Naive thymus-derived CD8-positive, alpha-beta T cell (primary cell): ENCODE measurements around the gene SLIT1. TPM values are rescaled to one million over a fixed set of nuclear protein-coding genes. Genes with fewer than 3 reads are reported as not detected.

Experiments
- ATAC-seq, 2 donors: fragments of 150-1000 bp; cut with Tn5 transposase in 1 of 2; sonication (Bioruptor Pico), chemical (Tn5 transposase) in 1 of 2; 1 replicate in 1 of 2; 2 replicates in 1 of 2; pipeline ENCODE4 v1.10.0; 2021; ENCODE audit warnings: mild to moderate bottlenecking in 2 of 2, moderate library complexity in 2 of 2
- POLR2A ChIA-PET: fragments of 350-600 bp; sonication (Branson Sonifier 250); formaldehyde crosslinking; loops from one replicate; lab custom pipeline; 2021; ENCODE audit warnings: antibody characterized with exemption; lab: Charles Lee
- DNase-seq, 10 donors: peaks; one replicate each; pipeline versions ENCODE4 v3.0.0 to v3.0.0-alpha.2; 2020 to 2022
- H3K27ac Mint-ChIP-seq, 10 donors: one replicate each; pipeline ENCODE4 v1.8.0; 2020 to 2022; ENCODE audit warnings: mild to moderate bottlenecking in 10 of 10, mixed read lengths in 10 of 10, moderate library complexity in 4 of 10, inconsistent platforms in 1 of 10
- H3K27me3 Mint-ChIP-seq, 5 donors: one replicate each; pipeline ENCODE4 v1.8.0; 2021 to 2022; ENCODE audit warnings: mixed read lengths in 5 of 5
- H3K36me3 Mint-ChIP-seq, 3 donors: one replicate each; pipeline ENCODE4 v1.8.0; 2020 to 2022; ENCODE audit warnings: mixed read lengths in 3 of 3, mild to moderate bottlenecking in 2 of 3, inconsistent platforms in 1 of 3
- H3K4me1 Mint-ChIP-seq, 4 donors: one replicate each; pipeline ENCODE4 v1.8.0; 2021 to 2022; ENCODE audit warnings: mixed read lengths in 4 of 4
- H3K4me3 Mint-ChIP-seq, 10 donors: one replicate each; pipeline ENCODE4 v1.8.0; 2020 to 2022; ENCODE audit warnings: mild to moderate bottlenecking in 10 of 10, mixed read lengths in 10 of 10, moderate library complexity in 6 of 10, inconsistent platforms in 1 of 10
- H3K9me3 Mint-ChIP-seq, 9 donors: one replicate each; pipeline ENCODE4 v1.8.0; 2020 to 2022; ENCODE audit warnings: mixed read lengths in 9 of 9, mild to moderate bottlenecking in 3 of 9, inconsistent platforms in 1 of 9, moderate library complexity in 1 of 9
- polyA plus RNA-seq, 3 donors: library from polyadenylated mRNA; unstranded; fragments of 300-500 nt; fragmentation: Illumina TruSeq; gene quantifications; one replicate each; pipeline ENCODE4 v1.2.3, GENCODE V29; 2021
- total RNA-seq, 8 experiments: library from RNA in 2 of 8; stranded (reverse) in 2 of 8; gene quantifications; one replicate each; pipeline ENCODE4 v1.2.3 and lab custom pipeline; 2021 to 2026

Gene SLIT1
- total and polyA plus RNA-seq, 5 experiments from 2014 or later = 0.05 to 0.26 (median 0.11) TPM; not detected in 2

- peaks cover 0 to 7% (median 4%) of the 10 kb centered on the region in 3 donors for H3K36me3 Mint-ChIP-seq
- no peak overlapping the region for H3K4me3 Mint-ChIP-seq
- H3K27ac Mint-ChIP-seq = peak overlapping the region in 1 of 10 donors; percentile 40
- peaks cover 0 to 12% (median 1%) of the 10 kb centered on the region in 4 donors for H3K4me1 Mint-ChIP-seq
- POLR2A ChIA-PET = interaction anchor here (0.5 kb wide), 1 partner anchor 59 kb away, joined by 3 read pairs; no protein-coding TSS in a partner anchor
- no peaks in the 10 kb centered on the region for H3K27me3 Mint-ChIP-seq
- no peak for DNase-seq
- ATAC-seq = no peak
- H3K9me3 Mint-ChIP-seq = no peaks in the 10 kb centered on the region
These were observed 31.5 kb upstream of the SLIT1 start for GRCh38 chr10:97217299-97217698.

GRCh38 chr10:97215619-97216260 is 30.0 kb upstream of the SLIT1 start:
- peaks cover 0 to 12% (median 1%) of the 10 kb centered on the region in 4 donors for H3K4me1 Mint-ChIP-seq
- POLR2A ChIA-PET = no interaction called here
- no peak for ATAC-seq

GRCh38 chr10:97213431-97213830 is 27.7 kb upstream of the SLIT1 start:
- peaks cover 0 to 12% (median 1%) of the 10 kb centered on the region in 4 donors for H3K4me1 Mint-ChIP-seq
- no peak for ATAC-seq
- H3K27me3 Mint-ChIP-seq = peaks cover 0 to 2% (median 0%) of the 10 kb centered on the region in 5 donors
- H3K9me3 Mint-ChIP-seq = no peaks in the 10 kb centered on the region
- POLR2A ChIA-PET = no interaction called here
- no peak for DNase-seq
- H3K36me3 Mint-ChIP-seq = no peaks in the 10 kb centered on the region
- H3K4me3 Mint-ChIP-seq = no peak overlapping the region
- no peak overlapping the region for H3K27ac Mint-ChIP-seq

More at GRCh38 chr10:97215619-97216260, 30.0 kb upstream of the SLIT1 start:
- no peak for DNase-seq
- Mint-ChIP-seq H3K36me3 (peaks cover 0 to 3% (median 1%) of the 10 kb centered on the region in 3 donors), H3K4me3 (no peak overlapping the region), H3K9me3 (no peaks in the 10 kb centered on the region), H3K27ac (no peak overlapping the region), H3K27me3 (peaks cover 0 to 2% (median 0%) of the 10 kb centered on the region in 5 donors)

GRCh38 chr10:97211229-97211628 is 25.5 kb upstream of the SLIT1 start:
- no peaks in the 10 kb centered on the region for H3K36me3 Mint-ChIP-seq
- ATAC-seq (no peak), DNase-seq (no peak)
- no peak overlapping the region for H3K4me3 Mint-ChIP-seq
- H3K27me3 Mint-ChIP-seq = peaks cover 0 to 2% (median 0%) of the 10 kb centered on the region in 5 donors
- H3K4me1 Mint-ChIP-seq = no peaks in the 10 kb centered on the region
- H3K9me3 Mint-ChIP-seq = no peaks in the 10 kb centered on the region
- POLR2A ChIA-PET = no interaction called here
- no peak overlapping the region for H3K27ac Mint-ChIP-seq

- H3K27ac Mint-ChIP-seq = no peak overlapping the region
- H3K36me3 Mint-ChIP-seq = no peaks in the 10 kb centered on the region
- peak; percentile 38 to 78 (median 62) for DNase-seq
- H3K9me3 Mint-ChIP-seq = no peaks in the 10 kb centered on the region
- H3K27me3 Mint-ChIP-seq = peaks cover 0 to 3% (median 0%) of the 10 kb centered on the region in 5 donors
- no peak overlapping the region for H3K4me3 Mint-ChIP-seq
- H3K4me1 Mint-ChIP-seq = no peaks in the 10 kb centered on the region
- peak in 1 of 2 donors; percentile 58 for ATAC-seq
- POLR2A ChIA-PET = interaction anchor here (0.7 kb wide), 1 partner anchor 138 kb away, joined by 3 read pairs; no protein-coding TSS in a partner anchor
These were observed 24.8 kb upstream of the SLIT1 start for GRCh38 chr10:97210543-97210960.

GRCh38 chr10:97207756-97208346 is 22.1 kb upstream of the SLIT1 start:
- Mint-ChIP-seq H3K27ac (peak overlapping the region in 1 of 10 donors; percentile 14), H3K36me3 (no peaks in the 10 kb centered on the region), H3K4me1 (no peaks in the 10 kb centered on the region), H3K4me3 (no peak overlapping the region), H3K27me3 (peaks cover under 1 to 10% (median 4%) of the 10 kb centered on the region in 5 donors), H3K9me3 (no peaks in the 10 kb centered on the region)
- DNase-seq (no peak), ATAC-seq (no peak)
- POLR2A ChIA-PET = no interaction called here

- DNase-seq (no peak), ATAC-seq (no peak)
- H3K9me3 Mint-ChIP-seq = no peaks in the 10 kb centered on the region
- H3K27ac Mint-ChIP-seq = no peak overlapping the region
- no peaks in the 10 kb centered on the region for H3K4me1 Mint-ChIP-seq
- POLR2A ChIA-PET = no interaction called here
- no peaks in the 10 kb centered on the region for H3K36me3 Mint-ChIP-seq
- H3K4me3 Mint-ChIP-seq = no peak overlapping the region
- H3K27me3 Mint-ChIP-seq = peaks cover 3 to 15% (median 7%) of the 10 kb centered on the region in 5 donors
These were observed 21.4 kb upstream of the SLIT1 start for GRCh38 chr10:97207131-97207530.

GRCh38 chr10:97204826-97205679 is 19.3 kb upstream of the SLIT1 start:
- H3K27me3 Mint-ChIP-seq = peaks cover 2 to 19% (median 7%) of the 10 kb centered on the region in 5 donors
- peaks cover 0 to 6% (median 1%) of the 10 kb centered on the region in 4 donors for H3K4me1 Mint-ChIP-seq
- POLR2A ChIA-PET = no interaction called here
- ATAC-seq (no peak), DNase-seq (no peak)
- no peak overlapping the region for H3K4me3 Mint-ChIP-seq
- no peak overlapping the region for H3K27ac Mint-ChIP-seq
- no peaks in the 10 kb centered on the region for H3K36me3 Mint-ChIP-seq
- no peaks in the 10 kb centered on the region for H3K9me3 Mint-ChIP-seq

- no peak for DNase-seq
- H3K9me3 Mint-ChIP-seq = no peaks in the 10 kb centered on the region
- POLR2A ChIA-PET = no interaction called here
- no peak overlapping the region for H3K4me3 Mint-ChIP-seq
- H3K4me1 Mint-ChIP-seq = peaks cover 0 to 10% (median 6%) of the 10 kb centered on the region in 4 donors
- H3K36me3 Mint-ChIP-seq = no peaks in the 10 kb centered on the region
- H3K27ac Mint-ChIP-seq = no peak overlapping the region
- H3K27me3 Mint-ChIP-seq = peaks cover 4 to 19% (median 10%) of the 10 kb centered on the region in 5 donors
- no peak for ATAC-seq
These were observed 17.5 kb upstream of the SLIT1 start for GRCh38 chr10:97203220-97203619.

- no peaks in the 10 kb centered on the region for H3K36me3 Mint-ChIP-seq
- H3K27ac Mint-ChIP-seq = no peak overlapping the region
- H3K4me3 Mint-ChIP-seq = no peak overlapping the region
- peaks cover 4 to 17% (median 13%) of the 10 kb centered on the region in 4 donors for H3K4me1 Mint-ChIP-seq
- POLR2A ChIA-PET = no interaction called here
- H3K27me3 Mint-ChIP-seq = peaks cover 4 to 17% (median 12%) of the 10 kb centered on the region in 5 donors
- DNase-seq (no peak), ATAC-seq (no peak)
- no peaks in the 10 kb centered on the region for H3K9me3 Mint-ChIP-seq
These were observed 14.9 kb upstream of the SLIT1 start for GRCh38 chr10:97200616-97201015.

GRCh38 chr10:97199152-97199551 is 13.4 kb upstream of the SLIT1 start:
- Mint-ChIP-seq H3K27ac (peak overlapping the region in 1 of 10 donors; percentile 53), H3K9me3 (no peaks in the 10 kb centered on the region), H3K4me1 (peaks cover 4 to 21% (median 16%) of the 10 kb centered on the region in 4 donors), H3K27me3 (peaks cover 2 to 18% (median 16%) of the 10 kb centered on the region in 5 donors), H3K4me3 (no peak overlapping the region), H3K36me3 (no peaks in the 10 kb centered on the region)
- no peak for DNase-seq
- no peak for ATAC-seq
- POLR2A ChIA-PET = no interaction called here

GRCh38 chr10:97197030-97197500 is 11.3 kb upstream of the SLIT1 start:
- POLR2A ChIA-PET = interaction anchor here (1.0 kb wide), 1 partner anchor 124 kb away, joined by 4 read pairs; no protein-coding TSS in a partner anchor
- DNase-seq (no peak), ATAC-seq (no peak)
- Mint-ChIP-seq H3K27ac (peak overlapping the region in 1 of 10 donors; percentile 13), H3K4me3 (peak overlapping the region in 8 of 10 donors; percentile 11 to 89 (median 41)), H3K27me3 (peaks cover 9 to 26% (median 22%) of the 10 kb centered on the region in 5 donors), H3K36me3 (no peaks in the 10 kb centered on the region), H3K9me3 (no peaks in the 10 kb centered on the region), H3K4me1 (peaks cover 4 to 21% (median 16%) of the 10 kb centered on the region in 4 donors)
